SH-SY5Y (cell line): Measurements from ENCODE around the gene ARFIP2.

Source experiments
- GATA2 ChIP-seq: IDR thresholded peaks from 2 replicates; pipeline ENCODE4 v1.6.1; 2011; ENCODE audit warnings: mild to moderate bottlenecking, low read depth, low read length
- GATA3 ChIP-seq: IDR thresholded peaks from 2 replicates; pipeline ENCODE4 v1.6.1; 2011; ENCODE audit warnings: low read depth, mild to moderate bottlenecking, low read length, moderate library complexity

Gene ARFIP2

GRCh38 chr11:6437993-6438392 lies 43.1 kb downstream of the ARFIP2 start:
- no peak for TF ChIP-seq GATA2
- no peak for TF ChIP-seq GATA3

- no peak for TF ChIP-seq GATA2
Measured at GRCh38 chr11:6437423-6437822, 43.7 kb downstream of the ARFIP2 start.

GRCh38 chr11:6433998-6434660 lies 47.0 kb downstream of the ARFIP2 start:
- TF ChIP-seq GATA2 (no peak), GATA3 (no peak)

GRCh38 chr11:6431861-6432260 lies 49.3 kb downstream of the ARFIP2 start:
- TF ChIP-seq GATA3 = no peak
- no peak for TF ChIP-seq GATA2

GRCh38 chr11:6427516-6427915 lies 53.6 kb downstream of the ARFIP2 start:
- TF ChIP-seq GATA2 = no peak
- TF ChIP-seq GATA3 = no peak
